GM23338 (cell line): Measurements from ENCODE around the gene SMIM35. TPM values are rescaled to one million over a fixed set of nuclear protein-coding genes. Genes with fewer than 3 reads are reported as not detected.

ENCODE experiments used
- ATAC-seq: fragments of 200-7000 bp; cut with Tn5 transposase; 3 replicates; pipeline ENCODE4 v1.9.1; 2020
- DNase-seq: peaks from one replicate; pipeline ENCODE4 v3.0.0-alpha.2; 2015; ENCODE audit warnings: low spot score
- H2AFZ ChIP-seq: fragments of 200-600 bp; sonication (generic); 2 replicates; pipeline ENCODE4 v1.8.0; 2016; ENCODE audit warnings: antibody characterized with exemption, mild to moderate bottlenecking, moderate library complexity
- H3F3A ChIP-seq: fragments of 200-600 bp; sonication (generic); replicated peaks from 2 replicates; pipeline ENCODE4 v1.8.0; 2017; ENCODE audit warnings: antibody characterized with exemption, mixed run types, low read depth
- H3K27ac ChIP-seq: fragments of 200-600 bp; sonication (generic); 2 replicates; pipeline ENCODE4 v1.6.1; 2016; ENCODE audit warnings: low read depth
- H3K27me3 ChIP-seq: fragments of 200-600 bp; sonication (generic); 2 replicates; pipeline ENCODE4 v1.8.0; 2016; ENCODE audit warnings: mild to moderate bottlenecking, mixed run types, moderate library complexity; ENCODE audit not compliant: insufficient read depth
- H3K36me3 ChIP-seq: fragments of 200-600 bp; sonication (generic); 2 replicates; pipeline ENCODE4 v1.8.0; 2016; ENCODE audit warnings: mild to moderate bottlenecking; ENCODE audit not compliant: insufficient read depth
- H3K4me1 ChIP-seq: fragments of 200-600 bp; sonication (generic); 2 replicates; pipeline ENCODE4 v1.8.0; 2016; ENCODE audit warnings: mild to moderate bottlenecking, moderate library complexity; ENCODE audit not compliant: insufficient read depth
- H3K4me2 ChIP-seq: fragments of 200-600 bp; sonication (generic); 2 replicates; pipeline ENCODE4 v1.7.1; 2017; ENCODE audit warnings: mixed run types
- H3K4me3 ChIP-seq: fragments of 200-600 bp; sonication (generic); 2 replicates; pipeline ENCODE4 v1.6.1; 2016; ENCODE audit warnings: mixed run types
- H3K79me2 ChIP-seq: fragments of 200-600 bp; sonication (generic); replicated peaks from 2 replicates; pipeline ENCODE4 v1.8.0; 2017; ENCODE audit warnings: mild to moderate bottlenecking; ENCODE audit not compliant: insufficient read depth
- H3K9me2 ChIP-seq: fragments of 200-600 bp; sonication (generic); 2 replicates; pipeline ENCODE4 v1.8.0; 2017; ENCODE audit not compliant: insufficient read depth
- H4K20me1 ChIP-seq: fragments of 200-600 bp; sonication (generic); replicated peaks from 2 replicates; pipeline ENCODE4 v1.8.0; 2017; ENCODE audit warnings: mild to moderate bottlenecking; ENCODE audit not compliant: insufficient read depth
- H3K27ac Mint-ChIP-seq: 2 replicates; pipeline ENCODE4 v1.8.0; 2020; ENCODE audit warnings: inconsistent platforms, mild to moderate bottlenecking, moderate library complexity, mixed read lengths
- H3K27me3 Mint-ChIP-seq: 3 replicates; pipeline ENCODE4 v1.8.0; 2022; ENCODE audit warnings: low read depth, mild to moderate bottlenecking, moderate library complexity, mixed read lengths, inconsistent platforms; ENCODE audit not compliant: insufficient read depth, poor library complexity
- H3K36me3 Mint-ChIP-seq: 3 replicates; pipeline ENCODE4 v1.8.0; 2021; ENCODE audit warnings: low read depth, mild to moderate bottlenecking, inconsistent platforms, moderate library complexity, mixed read lengths
- H3K4me1 Mint-ChIP-seq: 3 replicates; pipeline ENCODE4 v1.8.0; 2020; ENCODE audit warnings: mild to moderate bottlenecking, inconsistent platforms, mixed read lengths
- H3K4me3 Mint-ChIP-seq: 3 replicates; pipeline ENCODE4 v1.8.0; 2021; ENCODE audit warnings: moderate library complexity, mild to moderate bottlenecking, inconsistent platforms, mixed read lengths
- H3K9me3 Mint-ChIP-seq: 3 replicates; pipeline ENCODE4 v1.8.0; 2020; ENCODE audit warnings: moderate library complexity, mild to moderate bottlenecking, inconsistent platforms, mixed read lengths
- CREB1 ChIP-seq: fragments of 250-450 bp; sonication (Bioruptor Pico); IDR thresholded peaks from 2 replicates; pipeline ENCODE4 v1.5.0; 2020; ENCODE audit warnings: low read depth, mild to moderate bottlenecking, moderate library complexity
- EZH2 ChIP-seq: fragments of 200-600 bp; sonication (generic); IDR thresholded peaks from one replicate; pipeline ENCODE4 v1.8.0; 2017; ENCODE audit warnings: antibody characterized with exemption, mild to moderate bottlenecking, low read depth; ENCODE audit not compliant: unreplicated experiment
- NANOG ChIP-seq: IDR thresholded peaks from 2 replicates; pipeline ENCODE4 v1.6.1; 2016; ENCODE audit warnings: antibody characterized with exemption, borderline replicate concordance
- POLR2AphosphoS5 ChIP-seq: IDR thresholded peaks from 2 replicates; pipeline ENCODE4 v1.6.1; 2016; ENCODE audit warnings: antibody characterized with exemption, low read depth
- STAT1 ChIP-seq: IDR thresholded peaks from one replicate; pipeline ENCODE4 v1.6.1; 2016; ENCODE audit warnings: antibody characterized with exemption; ENCODE audit not compliant: unreplicated experiment
- ZNF114 ChIP-seq: fragments of 250-450 bp; sonication (Bioruptor Pico); IDR thresholded peaks from 2 replicates; pipeline ENCODE4 v1.5.0; 2020; ENCODE audit warnings: mild to moderate bottlenecking, moderate library complexity
- ZNF331 ChIP-seq: fragments of 250-450 bp; sonication (Bioruptor Pico); IDR thresholded peaks from 2 replicates; pipeline ENCODE4 v1.5.0; 2020; ENCODE audit warnings: low read depth, mild to moderate bottlenecking, moderate library complexity
- polyA plus RNA-seq: library from polyadenylated mRNA; unstranded; fragments of >200 nt; fragmentation: Nextera tagmentation; extraction: Ambion mirVana; gene quantifications from 2 replicates; pipeline ENCODE4 v1.2.1, GENCODE V29; 2016
- total RNA-seq: library from RNA; depleted of rRNA; stranded (reverse); fragments of >200 nt; shearing (Covaris generic); gene quantifications from 2 replicates; pipeline ENCODE4 v1.2.3, GENCODE V29; 2014
- TF ChIP-seq, protein P1 (sequence below): fragments of 250-450 bp; sonication (Bioruptor Pico); IDR thresholded peaks from 2 replicates; pipeline ENCODE4 v1.5.0; 2020; ENCODE audit warnings: mild to moderate bottlenecking, moderate library complexity
- TF ChIP-seq, protein P2 (sequence below): IDR thresholded peaks from 2 replicates; pipeline ENCODE4 v1.6.1; 2016; ENCODE audit warnings: antibody characterized with exemption

Gene SMIM35
- total and polyA plus RNA-seq, 2 experiments from 2014 or later, result not detected

DNA sequence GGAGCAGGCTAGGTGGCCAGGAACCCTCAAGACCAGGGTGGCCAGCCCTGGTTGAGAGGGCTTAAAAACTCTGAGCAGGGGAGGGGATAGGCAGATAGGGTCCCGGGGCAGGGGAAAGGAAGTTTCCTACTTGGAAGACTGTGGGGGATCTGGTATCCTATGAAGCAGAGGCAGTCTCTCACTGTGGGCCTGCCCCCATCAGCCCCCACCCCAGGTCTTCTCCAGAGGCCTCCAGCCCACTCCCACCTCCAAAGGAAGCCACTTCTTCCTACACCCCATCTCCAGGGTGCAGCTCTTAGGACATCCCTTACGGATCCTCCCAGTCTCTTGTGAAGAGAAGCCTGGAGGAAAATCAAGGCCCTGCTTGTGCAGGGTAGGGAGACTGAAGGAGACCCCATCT is 49.6 kb upstream of the SMIM35 start (continued):
- no peak for TF ChIP-seq NANOG
- no peak for TF ChIP-seq CREB1 (CRISPR knock-in tag)

DNA sequence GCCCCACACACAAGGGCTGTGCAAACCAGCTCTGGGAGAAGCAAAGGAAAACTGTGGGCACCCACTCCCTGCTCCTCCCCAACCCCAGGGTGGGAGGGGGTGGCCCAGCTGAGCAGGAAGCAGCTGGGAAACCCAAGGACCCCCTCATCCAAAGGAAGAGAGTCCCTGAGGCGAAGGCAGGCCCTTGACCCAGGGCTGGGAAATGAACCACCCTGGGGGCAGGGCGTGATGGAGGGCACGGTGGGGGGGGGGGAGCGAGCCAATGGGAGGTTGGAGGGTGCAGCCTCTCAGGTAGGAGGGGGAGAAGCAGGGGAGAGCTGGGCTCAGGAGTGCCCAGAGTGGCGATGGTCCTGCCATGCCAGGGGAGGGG is 49.0 kb upstream of the SMIM35 start:
- H3K4me1 Mint-ChIP-seq, result peaks cover 6% of the 10 kb centered on the region
- Histone ChIP-seq H3K79me2 (no peaks in the 10 kb centered on the region), H3F3A (no peaks in the 10 kb centered on the region), H3K9me2 (no peaks in the 10 kb centered on the region), H3K27ac (no peak overlapping the region), H3K4me2 (no peak overlapping the region), H3K27me3 (no peaks in the 10 kb centered on the region), H3K4me1 (no peaks in the 10 kb centered on the region), H3K36me3 (no peaks in the 10 kb centered on the region), H3K4me3 (no peak overlapping the region), H2AFZ (no peak overlapping the region), H4K20me1 (no peaks in the 10 kb centered on the region)
- H3K27ac Mint-ChIP-seq, result no peak overlapping the region
- H3K27me3 Mint-ChIP-seq, result peaks cover 8% of the 10 kb centered on the region
- DNase-seq (no peak), ATAC-seq (no peak)
- no peaks in the 10 kb centered on the region for H3K9me3 Mint-ChIP-seq
- H3K36me3 Mint-ChIP-seq, result no peaks in the 10 kb centered on the region; the same call in 2 of the 3 replicates
- TF ChIP-seq ZNF331 (CRISPR knock-in tag) (no peak), STAT1 (no peak), CREB1 (CRISPR knock-in tag) (no peak), ZNF114 (CRISPR knock-in tag) (no peak), EZH2 (no peak)
- H3K4me3 Mint-ChIP-seq, result no peak overlapping the region

DNA sequence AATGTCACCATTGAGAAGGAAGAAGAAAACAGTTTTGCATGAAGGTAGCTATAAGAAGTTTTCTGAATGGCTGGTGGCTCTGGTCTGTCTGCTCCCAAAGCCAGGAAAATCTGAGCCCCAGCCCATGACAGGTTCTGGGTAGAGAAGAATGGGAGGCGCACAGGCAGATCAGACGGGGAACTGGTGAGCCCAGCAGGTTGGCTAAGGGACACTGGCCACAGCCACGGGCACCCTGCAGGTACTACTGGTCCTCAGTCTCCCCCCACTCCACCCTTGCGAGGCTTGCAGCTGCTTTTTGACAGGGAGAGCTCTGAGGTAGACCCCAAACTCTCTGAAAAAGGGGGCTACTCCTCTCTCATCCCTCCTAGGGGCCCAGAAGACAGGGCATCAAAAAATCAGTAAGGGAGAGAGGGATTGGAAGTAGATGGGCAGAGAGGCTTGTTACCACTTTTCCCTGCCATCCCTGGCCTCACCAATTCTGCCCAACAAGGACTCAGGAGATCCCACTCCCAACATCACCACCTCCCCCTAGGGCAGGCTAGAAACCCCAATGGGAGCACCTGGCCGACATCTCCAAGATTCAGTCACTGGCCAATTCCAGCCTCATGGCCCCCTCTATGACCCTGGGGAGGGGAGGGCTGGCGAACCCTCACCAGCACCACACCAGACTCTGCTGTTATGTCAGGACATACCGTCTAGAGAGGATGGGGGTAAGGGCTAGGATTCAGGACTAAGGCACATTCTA is 48.5 kb upstream of the SMIM35 start:
- Histone ChIP-seq H3K27ac (no peak overlapping the region), H2AFZ (no peak overlapping the region), H3K4me1 (no peaks in the 10 kb centered on the region), H3K4me2 (no peak overlapping the region), H3K4me3 (no peak overlapping the region), H3K36me3 (no peaks in the 10 kb centered on the region), H3K79me2 (no peaks in the 10 kb centered on the region), H4K20me1 (no peaks in the 10 kb centered on the region), H3K9me2 (no peaks in the 10 kb centered on the region), H3F3A (no peaks in the 10 kb centered on the region), H3K27me3 (no peaks in the 10 kb centered on the region)
- ATAC-seq, result no peak
- H3K27ac Mint-ChIP-seq, result no peak overlapping the region
- H3K4me1 Mint-ChIP-seq, result peaks cover 6% of the 10 kb centered on the region
- no peaks in the 10 kb centered on the region; the same call in 2 of the 3 replicates for H3K36me3 Mint-ChIP-seq
- no peaks in the 10 kb centered on the region for H3K9me3 Mint-ChIP-seq
- no peak for DNase-seq
- no peak overlapping the region for H3K4me3 Mint-ChIP-seq
- H3K27me3 Mint-ChIP-seq, result peaks cover 8% of the 10 kb centered on the region
- no peak for TF ChIP-seq POLR2AphosphoS5
- no peak for TF ChIP-seq EZH2
- TF ChIP-seq CREB1 (CRISPR knock-in tag), result no peak
- no peak for TF ChIP-seq ZNF114 (CRISPR knock-in tag)
- TF ChIP-seq, protein P1, sequence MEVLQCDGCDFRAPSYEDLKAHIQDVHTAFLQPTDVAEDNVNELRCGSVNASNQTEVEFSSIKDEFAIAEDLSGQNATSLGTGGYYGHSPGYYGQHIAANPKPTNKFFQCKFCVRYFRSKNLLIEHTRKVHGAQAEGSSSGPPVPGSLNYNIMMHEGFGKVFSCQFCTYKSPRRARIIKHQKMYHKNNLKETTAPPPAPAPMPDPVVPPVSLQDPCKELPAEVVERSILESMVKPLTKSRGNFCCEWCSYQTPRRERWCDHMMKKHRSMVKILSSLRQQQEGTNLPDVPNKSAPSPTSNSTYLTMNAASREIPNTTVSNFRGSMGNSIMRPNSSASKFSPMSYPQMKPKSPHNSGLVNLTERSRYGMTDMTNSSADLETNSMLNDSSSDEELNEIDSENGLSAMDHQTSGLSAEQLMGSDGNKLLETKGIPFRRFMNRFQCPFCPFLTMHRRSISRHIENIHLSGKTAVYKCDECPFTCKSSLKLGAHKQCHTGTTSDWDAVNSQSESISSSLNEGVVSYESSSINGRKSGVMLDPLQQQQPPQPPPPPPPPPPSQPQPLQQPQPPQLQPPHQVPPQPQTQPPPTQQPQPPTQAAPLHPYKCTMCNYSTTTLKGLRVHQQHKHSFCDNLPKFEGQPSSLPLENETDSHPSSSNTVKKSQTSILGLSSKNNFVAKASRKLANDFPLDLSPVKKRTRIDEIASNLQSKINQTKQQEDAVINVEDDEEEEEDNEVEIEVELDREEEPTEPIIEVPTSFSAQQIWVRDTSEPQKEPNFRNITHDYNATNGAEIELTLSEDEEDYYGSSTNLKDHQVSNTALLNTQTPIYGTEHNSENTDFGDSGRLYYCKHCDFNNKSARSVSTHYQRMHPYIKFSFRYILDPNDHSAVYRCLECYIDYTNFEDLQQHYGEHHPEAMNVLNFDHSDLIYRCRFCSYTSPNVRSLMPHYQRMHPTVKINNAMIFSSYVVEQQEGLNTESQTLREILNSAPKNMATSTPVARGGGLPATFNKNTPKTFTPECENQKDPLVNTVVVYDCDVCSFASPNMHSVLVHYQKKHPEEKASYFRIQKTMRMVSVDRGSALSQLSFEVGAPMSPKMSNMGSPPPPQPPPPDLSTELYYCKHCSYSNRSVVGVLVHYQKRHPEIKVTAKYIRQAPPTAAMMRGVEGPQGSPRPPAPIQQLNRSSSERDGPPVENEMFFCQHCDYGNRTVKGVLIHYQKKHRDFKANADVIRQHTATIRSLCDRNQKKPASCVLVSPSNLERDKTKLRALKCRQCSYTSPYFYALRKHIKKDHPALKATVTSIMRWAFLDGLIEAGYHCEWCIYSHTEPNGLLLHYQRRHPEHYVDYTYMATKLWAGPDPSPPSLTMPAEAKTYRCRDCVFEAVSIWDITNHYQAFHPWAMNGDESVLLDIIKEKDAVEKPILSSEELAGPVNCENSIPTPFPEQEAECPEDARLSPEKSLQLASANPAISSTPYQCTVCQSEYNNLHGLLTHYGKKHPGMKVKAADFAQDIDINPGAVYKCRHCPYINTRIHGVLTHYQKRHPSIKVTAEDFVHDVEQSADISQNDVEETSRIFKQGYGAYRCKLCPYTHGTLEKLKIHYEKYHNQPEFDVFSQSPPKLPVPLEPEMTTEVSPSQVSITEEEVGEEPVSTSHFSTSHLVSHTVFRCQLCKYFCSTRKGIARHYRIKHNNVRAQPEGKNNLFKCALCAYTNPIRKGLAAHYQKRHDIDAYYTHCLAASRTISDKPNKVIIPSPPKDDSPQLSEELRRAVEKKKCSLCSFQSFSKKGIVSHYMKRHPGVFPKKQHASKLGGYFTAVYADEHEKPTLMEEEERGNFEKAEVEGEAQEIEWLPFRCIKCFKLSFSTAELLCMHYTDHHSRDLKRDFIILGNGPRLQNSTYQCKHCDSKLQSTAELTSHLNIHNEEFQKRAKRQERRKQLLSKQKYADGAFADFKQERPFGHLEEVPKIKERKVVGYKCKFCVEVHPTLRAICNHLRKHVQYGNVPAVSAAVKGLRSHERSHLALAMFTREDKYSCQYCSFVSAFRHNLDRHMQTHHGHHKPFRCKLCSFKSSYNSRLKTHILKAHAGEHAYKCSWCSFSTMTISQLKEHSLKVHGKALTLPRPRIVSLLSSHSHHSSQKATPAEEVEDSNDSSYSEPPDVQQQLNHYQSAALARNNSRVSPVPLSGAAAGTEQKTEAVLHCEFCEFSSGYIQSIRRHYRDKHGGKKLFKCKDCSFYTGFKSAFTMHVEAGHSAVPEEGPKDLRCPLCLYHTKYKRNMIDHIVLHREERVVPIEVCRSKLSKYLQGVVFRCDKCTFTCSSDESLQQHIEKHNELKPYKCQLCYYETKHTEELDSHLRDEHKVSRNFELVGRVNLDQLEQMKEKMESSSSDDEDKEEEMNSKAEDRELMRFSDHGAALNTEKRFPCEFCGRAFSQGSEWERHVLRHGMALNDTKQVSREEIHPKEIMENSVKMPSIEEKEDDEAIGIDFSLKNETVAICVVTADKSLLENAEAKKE, result no peak
- TF ChIP-seq, protein P2, sequence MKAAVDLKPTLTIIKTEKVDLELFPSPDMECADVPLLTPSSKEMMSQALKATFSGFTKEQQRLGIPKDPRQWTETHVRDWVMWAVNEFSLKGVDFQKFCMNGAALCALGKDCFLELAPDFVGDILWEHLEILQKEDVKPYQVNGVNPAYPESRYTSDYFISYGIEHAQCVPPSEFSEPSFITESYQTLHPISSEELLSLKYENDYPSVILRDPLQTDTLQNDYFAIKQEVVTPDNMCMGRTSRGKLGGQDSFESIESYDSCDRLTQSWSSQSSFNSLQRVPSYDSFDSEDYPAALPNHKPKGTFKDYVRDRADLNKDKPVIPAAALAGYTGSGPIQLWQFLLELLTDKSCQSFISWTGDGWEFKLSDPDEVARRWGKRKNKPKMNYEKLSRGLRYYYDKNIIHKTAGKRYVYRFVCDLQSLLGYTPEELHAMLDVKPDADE, result no peak
- TF ChIP-seq ZNF331 (CRISPR knock-in tag), result no peak
